MM.1S (cell line): ENCODE measurements around the gene SERPINA12.

Experiments
- DNase-seq: peaks from one replicate; pipeline ENCODE4 v3.0.0-alpha.2; 2015
- H2AFZ ChIP-seq: fragments of 300-600 bp; sonication (generic); 2 replicates; pipeline ENCODE4 v1.6.0; 2016; ENCODE audit warnings: antibody characterized with exemption, low read length
- H3F3A ChIP-seq: fragments of 300-600 bp; sonication (generic); 2 replicates; pipeline ENCODE4 v1.6.1; 2016; ENCODE audit warnings: mild to moderate bottlenecking, antibody characterized with exemption, low read length, moderate library complexity, mixed read lengths; ENCODE audit not compliant: insufficient read depth
- H3K27ac ChIP-seq: fragments of 300-600 bp; sonication (generic); 2 replicates; pipeline ENCODE4 v1.5.1; 2016; ENCODE audit warnings: mild to moderate bottlenecking, low read length
- H3K27me3 ChIP-seq: fragments of 300-600 bp; sonication (generic); replicated peaks from 2 replicates; pipeline ENCODE4 v1.6.0; 2016; ENCODE audit warnings: low read length; ENCODE audit not compliant: insufficient read depth
- H3K36me3 ChIP-seq: fragments of 300-600 bp; sonication (generic); replicated peaks from 2 replicates; pipeline ENCODE4 v1.6.1; 2016; ENCODE audit warnings: mild to moderate bottlenecking, low read length, mixed read lengths; ENCODE audit not compliant: insufficient read depth
- H3K4me1 ChIP-seq: fragments of 300-600 bp; sonication (generic); 2 replicates; pipeline ENCODE4 v1.6.1; 2016; ENCODE audit warnings: low read length, mixed read lengths
- H3K4me2 ChIP-seq: fragments of 300-600 bp; sonication (generic); 2 replicates; pipeline ENCODE4 v1.6.0; 2016; ENCODE audit warnings: low read depth, low read length
- H3K4me3 ChIP-seq: fragments of 300-600 bp; sonication (generic); 2 replicates; pipeline ENCODE4 v1.5.1; 2016; ENCODE audit warnings: low read length, mixed read lengths
- H3K79me2 ChIP-seq: fragments of 300-600 bp; sonication (generic); 2 replicates; pipeline ENCODE4 v1.6.1; 2016; ENCODE audit warnings: mixed run types, low read length, mixed read lengths
- H3K9ac ChIP-seq: fragments of 300-600 bp; sonication (generic); 2 replicates; pipeline ENCODE4 v1.6.1; 2016; ENCODE audit warnings: low read length, mixed read lengths
- H3K9me2 ChIP-seq: fragments of 300-600 bp; sonication (generic); replicated peaks from 2 replicates; pipeline ENCODE4 v1.6.1; 2016; ENCODE audit warnings: mild to moderate bottlenecking, low read length, mixed read lengths; ENCODE audit not compliant: insufficient read depth
- H3K9me3 ChIP-seq: fragments of 300-600 bp; sonication (generic); replicated peaks from 2 replicates; pipeline ENCODE4 v1.6.1; 2016; ENCODE audit warnings: mild to moderate bottlenecking, low read length, mixed read lengths; ENCODE audit not compliant: insufficient read depth
- H4K20me1 ChIP-seq: fragments of 300-600 bp; sonication (generic); 2 replicates; pipeline ENCODE4 v1.6.1; 2016; ENCODE audit warnings: mild to moderate bottlenecking, low read length, moderate library complexity, mixed read lengths; ENCODE audit not compliant: insufficient read depth
- EZH2 ChIP-seq: fragments of 300-600 bp; sonication (generic); optimal IDR thresholded peaks from 2 replicates; pipeline ENCODE3; 2017; ENCODE audit warnings: low read depth, mild to moderate bottlenecking, antibody characterized with exemption, low read length, mixed read lengths
- EZH2phosphoT487 ChIP-seq: fragments of 300-600 bp; sonication (generic); IDR thresholded peaks from 2 replicates; pipeline ENCODE4 v1.6.1; 2018; ENCODE audit warnings: antibody characterized with exemption, low read length
- TF ChIP-seq, protein P1 (sequence below): fragments of 300-600 bp; sonication (generic); IDR thresholded peaks from 2 replicates; pipeline ENCODE4 v1.5.1; 2016; ENCODE audit warnings: antibody characterized with exemption, low read length, mixed read lengths

The SERPINA12 gene

GRCh38 chr14:94522115-94522724, 13.0 kb upstream of the SERPINA12 start:
- no peaks in the 10 kb centered on the region for H3K9me3 ChIP-seq
- no peak overlapping the region for H2AFZ ChIP-seq
- H3K27ac ChIP-seq, result no peak overlapping the region
- no peak for TF ChIP-seq EZH2phosphoT487
- TF ChIP-seq, protein P1, sequence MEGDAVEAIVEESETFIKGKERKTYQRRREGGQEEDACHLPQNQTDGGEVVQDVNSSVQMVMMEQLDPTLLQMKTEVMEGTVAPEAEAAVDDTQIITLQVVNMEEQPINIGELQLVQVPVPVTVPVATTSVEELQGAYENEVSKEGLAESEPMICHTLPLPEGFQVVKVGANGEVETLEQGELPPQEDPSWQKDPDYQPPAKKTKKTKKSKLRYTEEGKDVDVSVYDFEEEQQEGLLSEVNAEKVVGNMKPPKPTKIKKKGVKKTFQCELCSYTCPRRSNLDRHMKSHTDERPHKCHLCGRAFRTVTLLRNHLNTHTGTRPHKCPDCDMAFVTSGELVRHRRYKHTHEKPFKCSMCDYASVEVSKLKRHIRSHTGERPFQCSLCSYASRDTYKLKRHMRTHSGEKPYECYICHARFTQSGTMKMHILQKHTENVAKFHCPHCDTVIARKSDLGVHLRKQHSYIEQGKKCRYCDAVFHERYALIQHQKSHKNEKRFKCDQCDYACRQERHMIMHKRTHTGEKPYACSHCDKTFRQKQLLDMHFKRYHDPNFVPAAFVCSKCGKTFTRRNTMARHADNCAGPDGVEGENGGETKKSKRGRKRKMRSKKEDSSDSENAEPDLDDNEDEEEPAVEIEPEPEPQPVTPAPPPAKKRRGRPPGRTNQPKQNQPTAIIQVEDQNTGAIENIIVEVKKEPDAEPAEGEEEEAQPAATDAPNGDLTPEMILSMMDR, result no peak
- TF ChIP-seq EZH2, result no peak
- no peaks in the 10 kb centered on the region for H4K20me1 ChIP-seq
- no peak for DNase-seq
- H3F3A ChIP-seq, result no peaks in the 10 kb centered on the region
- no peaks in the 10 kb centered on the region for H3K36me3 ChIP-seq
- no peak overlapping the region for H3K4me3 ChIP-seq
- no peaks in the 10 kb centered on the region for H3K79me2 ChIP-seq
- no peak overlapping the region for H3K9ac ChIP-seq
- no peaks in the 10 kb centered on the region for H3K9me2 ChIP-seq
- H3K4me1 ChIP-seq, result no peaks in the 10 kb centered on the region
- H3K4me2 ChIP-seq, result no peak overlapping the region
- H3K27me3 ChIP-seq, result no peaks in the 10 kb centered on the region

DNA sequence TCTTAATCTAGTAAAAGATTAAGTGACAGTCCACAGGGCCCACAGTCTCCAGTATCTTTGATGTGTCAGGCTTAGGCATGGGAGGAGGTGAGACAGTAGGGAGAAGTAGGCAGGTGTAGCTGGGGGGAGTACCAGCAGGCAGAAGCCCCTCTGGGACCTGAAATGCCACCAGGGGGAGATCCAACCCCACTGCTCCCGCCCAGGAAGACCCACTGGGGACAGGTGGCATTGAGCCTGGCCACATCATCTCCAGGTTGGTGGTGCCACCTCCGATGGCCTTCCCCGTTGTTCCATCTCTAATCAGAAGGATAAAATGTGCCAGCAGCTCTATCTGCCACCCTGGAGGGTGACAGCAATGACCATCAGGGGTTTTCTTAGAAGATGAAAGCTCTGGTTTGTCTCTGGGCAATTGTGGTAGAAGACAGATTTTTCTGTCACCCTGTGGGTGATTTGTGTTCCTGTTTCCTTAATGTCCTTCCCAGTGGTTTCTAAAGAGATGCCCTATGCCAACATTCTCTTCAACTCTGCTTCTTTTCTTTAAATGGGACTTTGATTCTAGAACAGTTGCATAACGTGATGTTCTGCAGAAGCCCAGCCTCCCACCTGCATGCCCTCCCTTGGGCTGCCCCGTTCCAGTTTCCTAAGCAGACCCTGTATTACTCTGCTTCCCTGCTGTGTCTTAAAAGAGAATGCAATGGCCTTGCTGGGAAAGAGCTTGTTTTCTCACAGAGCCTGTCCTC, 12.3 kb upstream of the SERPINA12 start:
- Histone ChIP-seq H3K4me3 (no peak overlapping the region), H2AFZ (no peak overlapping the region), H3K4me1 (no peaks in the 10 kb centered on the region), H3K9me3 (no peaks in the 10 kb centered on the region), H3K27ac (no peak overlapping the region), H3F3A (no peaks in the 10 kb centered on the region), H3K4me2 (no peak overlapping the region), H3K36me3 (no peaks in the 10 kb centered on the region), H4K20me1 (no peaks in the 10 kb centered on the region), H3K27me3 (no peaks in the 10 kb centered on the region), H3K9me2 (no peaks in the 10 kb centered on the region), H3K79me2 (no peaks in the 10 kb centered on the region), H3K9ac (no peak overlapping the region)
- no peak for DNase-seq
- TF ChIP-seq EZH2 (no peak), EZH2phosphoT487 (no peak)
- TF ChIP-seq, protein P1, result no peak

DNA sequence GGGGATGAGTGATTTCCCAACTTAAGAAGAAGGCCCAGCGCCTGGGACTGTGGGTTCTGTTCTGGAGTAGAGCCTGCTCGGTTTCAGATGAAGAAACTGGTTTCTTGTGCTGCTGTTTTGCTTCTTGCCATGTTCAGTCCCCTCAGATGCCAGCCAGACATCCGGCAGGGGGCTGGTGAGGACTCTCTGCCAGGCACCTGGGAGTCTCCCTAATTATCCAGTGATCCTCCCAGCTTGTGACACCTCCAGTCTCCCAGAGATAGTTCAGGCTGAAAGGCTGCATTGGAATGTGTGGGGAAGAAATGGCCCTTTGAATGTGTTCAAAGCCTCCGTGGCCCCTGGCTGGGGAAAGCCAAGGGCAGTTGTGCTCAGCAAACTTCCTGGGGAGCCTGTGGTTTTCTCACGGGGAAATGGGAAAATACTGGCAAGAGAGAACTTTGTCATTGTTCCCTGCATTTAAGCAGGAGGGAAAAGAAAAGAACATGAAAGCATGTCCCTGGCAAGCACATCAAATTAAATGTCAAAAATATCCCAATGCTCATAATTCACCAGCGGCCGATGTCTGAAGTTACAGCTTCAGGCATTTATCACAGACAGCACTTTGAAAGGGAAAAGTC, 8.5 kb upstream of the SERPINA12 start:
- Histone ChIP-seq H3K9me2 (no peaks in the 10 kb centered on the region), H3K27ac (no peak overlapping the region), H3K79me2 (no peaks in the 10 kb centered on the region), H4K20me1 (no peaks in the 10 kb centered on the region), H3K4me3 (no peak overlapping the region), H3K27me3 (no peaks in the 10 kb centered on the region), H3K36me3 (no peaks in the 10 kb centered on the region), H3K4me1 (no peaks in the 10 kb centered on the region), H3K9ac (no peak overlapping the region), H2AFZ (no peak overlapping the region), H3F3A (no peaks in the 10 kb centered on the region), H3K4me2 (no peak overlapping the region), H3K9me3 (no peaks in the 10 kb centered on the region)
- no peak for DNase-seq
- TF ChIP-seq, protein P1, result no peak
- TF ChIP-seq EZH2, result no peak
- no peak for TF ChIP-seq EZH2phosphoT487
